Natural killer cell (primary cell): ENCODE measurements around the gene SLC25A21. TPM values are rescaled to one million over a fixed set of nuclear protein-coding genes. Genes with fewer than 3 reads are reported as not detected.
"Not testable (repeated sequence)": the region's sequence is repeated elsewhere in the genome, so short reads cannot be mapped to it uniquely, and the experiment has no call there.

Experiments used
- ATAC-seq, 3 donors: fragments of 150-1000 bp in 2 of 3; fragments of 200-7000 bp in 1 of 3; cut with Tn5 transposase; 1 replicate in 1 of 3; 2 replicates in 2 of 3; pipeline ENCODE4 v1.10.0; 2021; ENCODE audit warnings: mild to moderate bottlenecking in 2 of 3, moderate library complexity in 2 of 3
- DNase-seq, 2 donors: peaks; one replicate each; pipeline versions ENCODE4 v3.0.0 to v3.0.0-alpha.2; 2013 to 2021; ENCODE audit warnings: mixed read lengths in 1 of 2
- H3K27ac ChIP-seq: one replicate; pipeline ENCODE4 v1.5.1; 2013; ENCODE audit warnings: mild to moderate bottlenecking, low read length
- H3K27me3 ChIP-seq: one replicate; pipeline ENCODE4 v1.6.1; 2013; ENCODE audit warnings: low read length; ENCODE audit not compliant: control insufficient read depth, insufficient read depth
- H3K36me3 ChIP-seq: one replicate; pipeline ENCODE4 v1.6.1; 2013; ENCODE audit warnings: low read length; ENCODE audit not compliant: control insufficient read depth, insufficient read depth
- H3K4me1 ChIP-seq: one replicate; pipeline ENCODE4 v1.6.1; 2013; ENCODE audit warnings: low read length; ENCODE audit not compliant: control insufficient read depth, insufficient read depth
- H3K4me3 ChIP-seq: one replicate; pipeline ENCODE4 v1.5.1; 2013; ENCODE audit warnings: low read length
- H3K9me3 ChIP-seq: one replicate; pipeline ENCODE4 v1.6.1; 2013; ENCODE audit warnings: low read length; ENCODE audit not compliant: control insufficient read depth, insufficient read depth
- H3K27ac Mint-ChIP-seq, 2 donors: one replicate each; pipeline ENCODE4 v1.8.0; 2022; ENCODE audit warnings: mild to moderate bottlenecking in 2 of 2, mixed read lengths in 2 of 2, moderate library complexity in 1 of 2
- H3K27me3 Mint-ChIP-seq, 2 donors: one replicate each; pipeline ENCODE4 v1.8.0; 2022; ENCODE audit warnings: low read depth in 2 of 2, mixed read lengths in 2 of 2
- H3K36me3 Mint-ChIP-seq: one replicate; pipeline ENCODE4 v1.8.0; 2022; ENCODE audit warnings: mixed read lengths
- H3K4me1 Mint-ChIP-seq, 2 donors: one replicate each; pipeline ENCODE4 v1.8.0; 2022; ENCODE audit warnings: mixed read lengths in 2 of 2
- H3K4me3 Mint-ChIP-seq: one replicate; pipeline ENCODE4 v1.8.0; 2022; ENCODE audit warnings: mild to moderate bottlenecking, moderate library complexity, mixed read lengths
- H3K9me3 Mint-ChIP-seq, 2 donors: one replicate each; pipeline ENCODE4 v1.8.0; 2022; ENCODE audit warnings: mixed read lengths in 2 of 2
- WGBS: methylation state at CpG from one replicate; pipeline ENCODE4 v1.1.7; 2013; ENCODE audit warnings: missing lambda C conversion rate; ENCODE audit not compliant: insufficient coverage; 5-methylcytosine and 5-hydroxymethylcytosine counted together
- intact Hi-C: fragments of 100-400 bp; cut with micrococcal nuclease; formaldehyde crosslinking; loops from one replicate; pipeline ENCODE4 v1.14.2; 2022
- total RNA-seq, 4 donors: library from RNA; stranded (reverse); fragments of 120-200 nt in 1 of 4; gene quantifications; one replicate each; pipeline versions ENCODE4 v1.2.3 to v1.2.4, GENCODE V29; 2013 to 2022
- TF ChIP-seq, protein P1 (sequence below): fragments of 200-600 bp; IDR thresholded peaks from one replicate; pipeline ENCODE4 v1.8.0; 2022; ENCODE audit warnings: antibody characterized with exemption

Gene SLC25A21
- total RNA-seq, 3 donors from 2014 or later (not counting 1 experiment from before 2014, with no cell fraction given) = not detected

DNA sequence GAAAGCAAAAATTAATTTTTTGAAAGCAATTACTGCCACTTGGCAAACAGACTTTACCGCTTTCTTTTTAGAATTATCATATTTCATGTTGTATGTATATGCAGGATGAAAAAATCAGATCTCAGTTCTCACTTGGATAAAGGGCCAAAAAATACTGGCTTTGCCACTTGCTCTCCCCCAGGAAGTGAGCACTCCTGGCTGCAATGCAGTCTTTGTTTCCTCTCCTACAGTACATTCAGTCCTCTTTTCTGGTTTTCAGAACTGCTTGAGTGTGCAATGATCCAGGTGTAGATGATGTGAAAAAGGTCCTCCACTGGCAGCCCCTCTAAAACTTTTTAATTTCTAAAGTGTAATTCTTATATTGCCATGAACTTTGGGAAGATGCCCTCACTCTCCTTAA lies 183.4 kb downstream of the SLC25A21 start:
- no peaks in the 10 kb centered on the region for H3K36me3 Mint-ChIP-seq
- no peak overlapping the region for H3K27ac ChIP-seq
- no peak overlapping the region for H3K4me3 Mint-ChIP-seq
- no peaks in the 10 kb centered on the region for H3K27me3 Mint-ChIP-seq
- H3K4me1 Mint-ChIP-seq = no peaks in the 10 kb centered on the region
- H3K4me3 ChIP-seq = no peak overlapping the region
- no peaks in the 10 kb centered on the region for H3K9me3 ChIP-seq
- intact Hi-C loops = no loop called here
- no peak for ATAC-seq
- peaks cover 0 to 2% of the 10 kb centered on the region in 2 donors for H3K9me3 Mint-ChIP-seq
- no peaks in the 10 kb centered on the region for H3K4me1 ChIP-seq
- H3K27me3 ChIP-seq = no peaks in the 10 kb centered on the region
- no peak for DNase-seq
- WGBS = no CpG with 5 or more reads among the region's 1 CpG
- no peaks in the 10 kb centered on the region for H3K36me3 ChIP-seq
- TF ChIP-seq, protein P1, sequence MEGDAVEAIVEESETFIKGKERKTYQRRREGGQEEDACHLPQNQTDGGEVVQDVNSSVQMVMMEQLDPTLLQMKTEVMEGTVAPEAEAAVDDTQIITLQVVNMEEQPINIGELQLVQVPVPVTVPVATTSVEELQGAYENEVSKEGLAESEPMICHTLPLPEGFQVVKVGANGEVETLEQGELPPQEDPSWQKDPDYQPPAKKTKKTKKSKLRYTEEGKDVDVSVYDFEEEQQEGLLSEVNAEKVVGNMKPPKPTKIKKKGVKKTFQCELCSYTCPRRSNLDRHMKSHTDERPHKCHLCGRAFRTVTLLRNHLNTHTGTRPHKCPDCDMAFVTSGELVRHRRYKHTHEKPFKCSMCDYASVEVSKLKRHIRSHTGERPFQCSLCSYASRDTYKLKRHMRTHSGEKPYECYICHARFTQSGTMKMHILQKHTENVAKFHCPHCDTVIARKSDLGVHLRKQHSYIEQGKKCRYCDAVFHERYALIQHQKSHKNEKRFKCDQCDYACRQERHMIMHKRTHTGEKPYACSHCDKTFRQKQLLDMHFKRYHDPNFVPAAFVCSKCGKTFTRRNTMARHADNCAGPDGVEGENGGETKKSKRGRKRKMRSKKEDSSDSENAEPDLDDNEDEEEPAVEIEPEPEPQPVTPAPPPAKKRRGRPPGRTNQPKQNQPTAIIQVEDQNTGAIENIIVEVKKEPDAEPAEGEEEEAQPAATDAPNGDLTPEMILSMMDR = no peak
- H3K27ac Mint-ChIP-seq = no peak overlapping the region

DNA sequence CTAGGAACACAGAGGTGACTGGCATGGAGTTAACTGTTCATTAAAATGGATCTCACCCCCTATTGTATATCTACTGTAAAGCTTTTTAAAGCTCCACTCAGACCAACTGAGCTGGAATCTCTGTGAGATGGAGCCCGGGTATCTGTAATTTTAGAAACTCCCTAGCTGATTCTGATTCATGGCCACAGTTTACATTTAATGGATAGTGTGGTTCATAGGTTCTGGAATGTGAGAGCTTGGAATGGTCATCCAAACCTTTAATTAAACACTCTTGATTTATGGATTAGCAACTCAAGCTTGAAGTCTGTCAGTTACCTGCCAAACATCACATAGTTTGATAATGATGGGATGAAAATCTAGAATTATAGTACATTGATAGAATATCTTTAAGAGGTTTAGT lies 183.8 kb downstream of the SLC25A21 start:
- TF ChIP-seq, protein P1 = no peak
- no peak overlapping the region for H3K4me3 Mint-ChIP-seq
- DNase-seq (no peak), ATAC-seq (no peak)
- Histone ChIP-seq H3K27me3 (no peaks in the 10 kb centered on the region), H3K9me3 (no peaks in the 10 kb centered on the region), H3K27ac (no peak overlapping the region), H3K4me1 (no peaks in the 10 kb centered on the region), H3K4me3 (no peak overlapping the region), H3K36me3 (no peaks in the 10 kb centered on the region)
- 60% methylated on average over 1 of the region's 1 CpG for WGBS
- H3K9me3 Mint-ChIP-seq = peaks cover 0 to 2% of the 10 kb centered on the region in 2 donors
- H3K4me1 Mint-ChIP-seq = no peaks in the 10 kb centered on the region
- no peaks in the 10 kb centered on the region for H3K36me3 Mint-ChIP-seq
- no peaks in the 10 kb centered on the region for H3K27me3 Mint-ChIP-seq
- no peak overlapping the region for H3K27ac Mint-ChIP-seq
- intact Hi-C loops = no loop called here

DNA sequence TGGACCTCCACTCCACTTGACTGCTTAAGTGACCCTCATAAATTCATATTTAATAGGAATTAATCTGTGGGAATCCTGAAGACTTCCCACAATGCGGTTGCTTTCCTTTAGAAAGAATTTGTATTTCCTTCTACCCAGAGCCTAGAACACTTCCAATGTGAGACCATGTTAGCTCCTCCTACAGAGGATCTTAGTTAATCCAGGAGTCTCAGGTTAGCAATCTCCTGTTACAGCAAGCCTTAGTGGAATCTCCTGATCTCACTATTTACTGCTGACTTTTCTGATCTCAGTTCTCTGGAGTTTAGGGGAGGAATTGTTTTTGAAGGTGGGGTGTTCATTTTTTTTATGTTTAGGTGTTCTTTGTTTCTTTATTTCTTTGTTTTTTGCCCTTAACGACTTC lies 186.0 kb downstream of the SLC25A21 start:
- Mint-ChIP-seq H3K27ac (no peak overlapping the region), H3K9me3 (peaks cover 0 to 2% of the 10 kb centered on the region in 2 donors), H3K27me3 (no peaks in the 10 kb centered on the region), H3K4me3 (no peak overlapping the region), H3K4me1 (no peaks in the 10 kb centered on the region), H3K36me3 (no peaks in the 10 kb centered on the region)
- H3K4me1 ChIP-seq = no peaks in the 10 kb centered on the region
- no peak for DNase-seq
- TF ChIP-seq, protein P1 = no peak
- H3K9me3 ChIP-seq = no peaks in the 10 kb centered on the region
- H3K36me3 ChIP-seq = no peaks in the 10 kb centered on the region
- no peaks in the 10 kb centered on the region for H3K27me3 ChIP-seq
- 72% methylated on average over 2 of the region's 2 CpGs for WGBS
- no peak overlapping the region for H3K27ac ChIP-seq
- intact Hi-C loops = no loop called here
- ATAC-seq = no peak
- no peak overlapping the region for H3K4me3 ChIP-seq

DNA sequence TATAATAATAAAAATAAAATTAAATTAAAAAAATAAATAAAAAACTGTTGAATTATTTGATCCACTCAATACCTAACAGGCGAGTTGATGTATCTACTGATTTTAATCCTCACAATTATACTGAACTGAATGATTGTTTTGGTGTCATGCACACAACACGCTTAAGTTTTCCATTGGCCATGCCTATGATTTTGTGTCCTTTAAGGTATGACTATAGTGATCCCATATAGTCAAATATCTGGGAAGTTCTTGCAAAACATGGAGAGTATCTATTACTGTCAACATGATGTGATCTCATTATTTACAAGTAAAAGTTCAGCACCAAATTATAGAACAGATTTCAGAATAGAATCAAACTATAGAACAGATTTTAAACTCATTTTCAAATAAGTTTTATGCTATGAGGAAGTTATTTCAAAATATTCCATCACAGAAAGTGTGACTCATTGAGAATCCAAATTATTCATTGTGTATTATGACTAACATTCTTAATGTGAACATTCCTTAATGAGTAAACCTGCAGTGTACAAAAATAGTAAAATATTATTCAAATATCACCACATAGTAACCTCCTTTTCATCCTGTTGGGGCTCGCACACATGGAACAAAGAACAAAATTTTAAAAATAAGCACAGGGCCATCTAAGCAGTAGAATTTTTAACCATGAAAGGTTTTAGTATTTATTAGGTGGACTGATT lies 190.4 kb downstream of the SLC25A21 start:
- Mint-ChIP-seq H3K4me3 (no peak overlapping the region), H3K4me1 (no peaks in the 10 kb centered on the region), H3K27me3 (no peaks in the 10 kb centered on the region), H3K9me3 (peaks cover 2% of the 10 kb centered on the region in 2 donors), H3K36me3 (no peaks in the 10 kb centered on the region), H3K27ac (no peak overlapping the region)
- Histone ChIP-seq H3K27me3 (no peaks in the 10 kb centered on the region), H3K27ac (no peak overlapping the region), H3K4me3 (no peak overlapping the region), H3K36me3 (no peaks in the 10 kb centered on the region), H3K4me1 (no peaks in the 10 kb centered on the region), H3K9me3 (no peaks in the 10 kb centered on the region)
- WGBS = 100% methylated on average over 1 of the region's 3 CpGs
- DNase-seq (no peak), ATAC-seq (no peak)
- TF ChIP-seq, protein P1 = no peak
- intact Hi-C loops = no loop called here

GRCh38 chr14:36980413-36980812 lies 192.0 kb downstream of the SLC25A21 start:
- ATAC-seq, H3K27ac Mint-ChIP-seq, H3K36me3 ChIP-seq, H3K4me1 Mint-ChIP-seq, H3K9me3 Mint-ChIP-seq, H3K4me3 Mint-ChIP-seq, H3K36me3 Mint-ChIP-seq, H3K4me3 ChIP-seq, H3K4me1 ChIP-seq, H3K27me3 ChIP-seq, H3K27me3 Mint-ChIP-seq, H3K9me3 ChIP-seq, H3K27ac ChIP-seq, DNase-seq, intact Hi-C loops: not testable (repeated sequence)
- WGBS = 94% methylated on average over 4 of the region's 4 CpGs
